A549 (cell line): ENCODE measurements around the gene CCDC187. TPM values are rescaled to one million over a fixed set of nuclear protein-coding genes. Genes with fewer than 3 reads are reported as not detected.
A peak's percentile ranks its signal among the peaks of the same experiment; 100 is the strongest.

Experiments used
- ATAC-seq, 2 experiments: fragments of 200-7000 bp in 1 of 2; fragments of >200 bp in 1 of 2; cut with Nextera tagmentation in 1 of 2; cut with Tn5 transposase in 1 of 2; 3 replicates each; pipeline versions ENCODE4 v1.8.0 to v1.9.1; 2018 to 2020; ENCODE audit warnings: mild to moderate bottlenecking in 1 of 2, moderate library complexity in 1 of 2
- CTCF ChIA-PET: fragments of 300-600 bp; sonication (Branson Sonifier 250); formaldehyde crosslinking; extraction: SDS; loops from one replicate; lab custom pipeline; 2021; ENCODE audit warnings: antibody characterized with exemption, inconsistent platforms; lab: Yijun Ruan, JAX
- POLR2A ChIA-PET: fragments of 350-600 bp; formaldehyde crosslinking; extraction: SDS; loops from one replicate; lab custom pipeline; 2021; ENCODE audit warnings: antibody characterized with exemption, inconsistent platforms; lab: Yijun Ruan, JAX
- DNase-seq, 2 experiments: peaks; one replicate each; pipeline versions ENCODE4 v3.0.0 to v3.0.0-alpha.2; 2011 to 2016; ENCODE audit warnings: low read depth in 1 of 2, low spot score in 1 of 2
- FAIRE-seq: peaks from 2 replicates; lab custom pipeline; 2011; peaks lifted over from hg19 to GRCh38; lab: Jason Lieb, UNC
- H3K27ac ChIP-seq, 2 experiments: fragments of >200 bp; sonication (Bioruptor Twin); formaldehyde crosslinking; 3 replicates each; pipeline ENCODE4 v1.5.1; 2016 to 2017
- H3K4me1 ChIP-seq: fragments of >200 bp; sonication (Bioruptor Twin); formaldehyde crosslinking; 3 replicates; pipeline ENCODE4 v1.6.1; 2016
- H3K4me2 ChIP-seq: fragments of >200 bp; sonication (Bioruptor Twin); formaldehyde crosslinking; 3 replicates; pipeline ENCODE4 v1.6.1; 2016
- H3K4me3 ChIP-seq: fragments of >200 bp; sonication (Bioruptor Twin); formaldehyde crosslinking; 3 replicates; pipeline ENCODE4 v1.5.1; 2016
- H3K9me3 ChIP-seq: fragments of >200 bp; sonication (Bioruptor Twin); formaldehyde crosslinking; 3 replicates; pipeline ENCODE4 v1.6.1; 2016
- BHLHE40 ChIP-seq: IDR thresholded peaks from 2 replicates; pipeline ENCODE4 v1.6.1; 2012; ENCODE audit warnings: low read depth, low read length, inconsistent platforms
- CHD2 ChIP-seq: fragments of 150-350 bp; IDR thresholded peaks from 2 replicates; pipeline ENCODE4 v1.6.1; 2014; ENCODE audit warnings: low read length; ENCODE audit not compliant: partially characterized antibody
- EP300 ChIP-seq, 2 experiments: fragments of >200 bp; sonication (Bioruptor Twin); formaldehyde crosslinking; IDR thresholded peaks; 2 replicates in 1 of 2; 3 replicates in 1 of 2; pipeline ENCODE4 v1.6.1; 2016 to 2017
- FOXS1 ChIP-seq: fragments of 250-450 bp; sonication (Bioruptor Pico); IDR thresholded peaks from 2 replicates; pipeline ENCODE4 v1.5.0; 2020; ENCODE audit warnings: mild to moderate bottlenecking, moderate library complexity
- GATA3 ChIP-seq: IDR thresholded peaks from 2 replicates; pipeline ENCODE4 v1.6.1; 2012; ENCODE audit warnings: borderline replicate concordance
- HDAC2 ChIP-seq: fragments of 200-600 bp; sonication (generic); IDR thresholded peaks from 2 replicates; pipeline ENCODE4 v1.6.1; 2016
- HEYL ChIP-seq: fragments of 250-450 bp; sonication (Bioruptor Pico); IDR thresholded peaks from 2 replicates; pipeline ENCODE4 v1.8.0; 2021; ENCODE audit warnings: mild to moderate bottlenecking, moderate library complexity
- HOXA7 ChIP-seq: fragments of 250-450 bp; sonication (Bioruptor Pico); IDR thresholded peaks from 2 replicates; pipeline ENCODE4 v1.5.0; 2020; ENCODE audit warnings: mild to moderate bottlenecking, moderate library complexity
- HOXB13 ChIP-seq: fragments of 250-450 bp; sonication (Bioruptor Pico); IDR thresholded peaks from 2 replicates; pipeline ENCODE4 v1.5.0; 2020; ENCODE audit warnings: low read depth, mild to moderate bottlenecking, moderate library complexity
- JUN ChIP-seq, 2 experiments: fragments of >200 bp; sonication (Bioruptor Twin); formaldehyde crosslinking; IDR thresholded peaks; 2 replicates in 1 of 2; 3 replicates in 1 of 2; pipeline ENCODE4 v1.6.1; 2016 to 2017
- KDM1A ChIP-seq: fragments of 200-600 bp; sonication (generic); IDR thresholded peaks from 2 replicates; pipeline ENCODE4 v1.6.1; 2016; ENCODE audit warnings: low read depth, mild to moderate bottlenecking
- KDM5A ChIP-seq: fragments of 200-600 bp; sonication (generic); IDR thresholded peaks from 2 replicates; pipeline ENCODE4 v1.6.1; 2016; ENCODE audit warnings: antibody characterized with exemption, mild to moderate bottlenecking
- MAX ChIP-seq: IDR thresholded peaks from 2 replicates; pipeline ENCODE4 v1.6.1; 2012
- MYC ChIP-seq: IDR thresholded peaks from 2 replicates; pipeline ENCODE4 v1.6.1; 2012; ENCODE audit warnings: mild to moderate bottlenecking, inconsistent platforms, low read length, improper control_type of control experiment, borderline replicate concordance
- NFE2L2 ChIP-seq: fragments of 150-350 bp; conservative IDR thresholded peaks from 2 replicates; pipeline ENCODE4 v1.6.1; 2014; ENCODE audit warnings: low read length
- NPAS2 ChIP-seq: fragments of 250-450 bp; sonication (Bioruptor Pico); IDR thresholded peaks from 2 replicates; pipeline ENCODE4 v1.8.0; 2022; ENCODE audit warnings: mild to moderate bottlenecking, moderate library complexity, borderline replicate concordance
- POLR2A ChIP-seq: IDR thresholded peaks from 2 replicates; pipeline ENCODE4 v1.6.1; 2012; ENCODE audit warnings: mild to moderate bottlenecking, low read length
- RAD21 ChIP-seq, 2 experiments: fragments of >200 bp in 1 of 2; sonication (Bioruptor Twin) in 1 of 2; formaldehyde crosslinking in 1 of 2; IDR thresholded peaks in 1 of 2; conservative IDR thresholded peaks in 1 of 2; 2 replicates in 1 of 2; 3 replicates in 1 of 2; pipeline ENCODE4 v1.6.1; 2012 to 2018; ENCODE audit warnings: inconsistent platforms in 1 of 2
- RARB ChIP-seq: fragments of 250-450 bp; sonication (Bioruptor Pico); IDR thresholded peaks from 2 replicates; pipeline ENCODE4 v1.8.0; 2021; ENCODE audit warnings: mild to moderate bottlenecking, moderate library complexity
- RCOR1 ChIP-seq: fragments of 150-350 bp; IDR thresholded peaks from 2 replicates; pipeline ENCODE4 v1.6.1; 2014; ENCODE audit warnings: antibody characterized with exemption, low read length, low read depth
- REST ChIP-seq: fragments of 200-600 bp; sonication (generic); IDR thresholded peaks from 2 replicates; pipeline ENCODE4 v1.6.1; 2016; ENCODE audit warnings: antibody characterized with exemption, mild to moderate bottlenecking, moderate library complexity
- SMC3 ChIP-seq: fragments of >200 bp; sonication (Bioruptor Twin); formaldehyde crosslinking; IDR thresholded peaks from 3 replicates; pipeline ENCODE4 v1.6.1; 2018; ENCODE audit warnings: inconsistent platforms
- SREBF2 ChIP-seq: fragments of 450-650 bp; IDR thresholded peaks from 2 replicates; pipeline ENCODE4 v1.6.1; 2014; ENCODE audit warnings: mild to moderate bottlenecking, moderate library complexity
- TP53 ChIP-seq: fragments of 250-450 bp; sonication (Bioruptor Pico); IDR thresholded peaks from 2 replicates; pipeline ENCODE4 v1.5.0; 2021; ENCODE audit warnings: mild to moderate bottlenecking, moderate library complexity
- ZFP36 ChIP-seq: fragments of 450-650 bp; IDR thresholded peaks from 2 replicates; pipeline ENCODE4 v1.6.1; 2014; ENCODE audit warnings: borderline replicate concordance; ENCODE audit not compliant: partially characterized antibody
- WGBS: methylation state at CpG from one replicate; pipeline ENCODE4 v1.1.6; 2017; ENCODE audit errors: missing lambda C conversion rate; 5-methylcytosine and 5-hydroxymethylcytosine counted together
- polyA plus RNA-seq, 4 experiments: library from polyadenylated mRNA; depleted of rRNA in 3 of 4; stranded (reverse); fragments of >200 nt; fragmentation: RNase III in 1 of 4; extraction: RNeasy Plus Mini Kit Qiagen cat#74134 plus additional on column Dnase treatment in 1 of 4; gene quantifications; 2 replicates in 3 of 4; 3 replicates in 1 of 4; pipeline ENCODE4 v1.2.3, GENCODE V29; 2011 to 2017
- TF ChIP-seq, protein P1 (sequence below): fragments of >200 bp; sonication (Bioruptor Twin); formaldehyde crosslinking; IDR thresholded peaks from 3 replicates; pipeline ENCODE4 v1.6.1; 2016
- TF ChIP-seq, protein P2 (sequence below): IDR thresholded peaks from 2 replicates; pipeline ENCODE4 v1.6.1; 2012; ENCODE audit warnings: low read depth, borderline replicate concordance

Gene CCDC187
- polyA plus RNA-seq, 2 of the 4 experiments (the other 2 are of a cell fraction): under 0.01 TPM; not detected in 1

- 83% methylated on average over 26 of the region's 26 CpGs for WGBS
- no peak for TF ChIP-seq SREBF2
- FAIRE-seq: no peak
Observed at GRCh38 chr9:136246849-136247550, 56.9 kb downstream of the CCDC187 start.

DNA sequence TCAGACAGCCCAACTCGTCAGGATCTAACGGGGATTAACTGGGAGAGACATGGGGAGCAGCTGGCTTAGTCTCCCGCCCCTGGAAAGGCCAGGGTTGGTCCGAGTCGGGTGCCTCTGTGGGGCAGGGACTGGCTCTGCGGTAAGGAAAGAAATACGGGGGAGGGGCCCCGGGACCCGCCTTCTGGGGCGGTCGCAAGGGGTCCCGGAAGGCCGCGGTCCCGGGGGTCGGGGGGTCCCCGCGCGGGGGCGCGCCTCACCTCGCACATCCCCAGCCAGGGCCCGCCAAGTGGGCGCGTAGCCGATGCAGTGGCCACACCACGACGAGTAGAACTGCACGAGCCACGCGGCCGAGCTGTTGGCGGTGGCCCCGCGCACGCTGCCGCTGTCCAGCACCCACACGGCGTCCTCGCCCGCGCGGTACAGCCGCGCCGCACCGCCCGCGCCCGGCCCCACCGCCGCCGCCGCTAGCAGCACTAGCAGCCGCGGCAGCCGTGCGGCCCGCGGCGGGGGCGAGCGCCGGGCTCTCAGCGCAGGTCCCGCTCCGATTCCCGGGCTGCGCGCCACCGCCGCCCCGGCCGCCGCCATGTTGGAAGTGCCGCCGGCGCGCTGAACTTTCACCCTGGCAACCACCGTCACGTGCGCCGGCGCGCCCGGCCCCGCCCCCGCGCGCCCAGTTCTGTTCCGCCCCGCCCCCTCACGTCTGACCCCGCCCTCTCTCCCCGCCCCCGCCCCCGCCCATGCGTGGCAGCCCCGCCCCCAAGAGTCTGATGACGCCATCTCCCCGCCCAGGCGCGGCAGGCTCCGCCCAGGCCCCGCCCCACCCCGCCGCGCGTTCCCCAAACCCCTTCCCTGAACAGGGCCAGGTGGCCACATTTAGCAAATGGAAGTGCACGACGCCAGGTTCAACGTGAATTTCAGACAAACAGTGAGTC is 58.4 kb downstream of the CCDC187 start, which contains the start of gene QSOX2:
Gene QSOX2, minus strand, starts transcription at position 594 of the 932 bp plus-strand sequence. Its CDS starts 9 bp downstream, at position 585.
- Histone ChIP-seq H3K4me3 (peak within 1 kb of the TSS; percentile 83), H3K4me1 (peaks cover 17% of the 10 kb centered on the region), H3K27ac (peak within 1 kb of the TSS; percentile 80 to 97), H3K9me3 (no peaks in the 10 kb centered on the region), H3K4me2 (peak within 1 kb of the TSS; percentile 97)
- ChIA-PET POLR2A (interaction anchor here (0.8 kb wide), 1 partner anchor 22 kb away, joined by 3 read pairs; no protein-coding TSS in a partner anchor), CTCF (interaction anchor here (3.0 kb wide), 1 partner anchor 21 kb away, joined by 10 read pairs; no protein-coding TSS in a partner anchor)
- TF ChIP-seq TP53 (CRISPR knock-in tag) (no peak), POLR2A (peak; percentile 60), EP300 (IDR thresholded peaks at IDR 0.05) (no peak), KDM1A (no peak), HOXA7 (CRISPR knock-in tag) (no peak), SREBF2 (no peak), HDAC2 (no peak), HOXB13 (CRISPR knock-in tag) (no peak), SMC3 (no peak), FOXS1 (CRISPR knock-in tag) (no peak), RCOR1 (no peak), REST (peak; percentile 59), MAX (peak; percentile 74), RARB (CRISPR knock-in tag) (no peak), CHD2 (no peak), RAD21 (conservative IDR thresholded peaks at IDR 0.05 in 1 of 2, IDR thresholded peaks at IDR 0.05 in 1 of 2) (no peak), HEYL (CRISPR knock-in tag) (no peak), MYC (peak; percentile 74; the same call in 1 of the 2 replicates), KDM5A (no peak), ZFP36 (no peak), BHLHE40 (peak; percentile 72), JUN (IDR thresholded peaks at IDR 0.05) (peak; percentile 49 to 93; a peak in 4 of 5 replicates), NFE2L2 (no peak), GATA3 (no peak), NPAS2 (CRISPR knock-in tag) (no peak)
- TF ChIP-seq, protein P1, sequence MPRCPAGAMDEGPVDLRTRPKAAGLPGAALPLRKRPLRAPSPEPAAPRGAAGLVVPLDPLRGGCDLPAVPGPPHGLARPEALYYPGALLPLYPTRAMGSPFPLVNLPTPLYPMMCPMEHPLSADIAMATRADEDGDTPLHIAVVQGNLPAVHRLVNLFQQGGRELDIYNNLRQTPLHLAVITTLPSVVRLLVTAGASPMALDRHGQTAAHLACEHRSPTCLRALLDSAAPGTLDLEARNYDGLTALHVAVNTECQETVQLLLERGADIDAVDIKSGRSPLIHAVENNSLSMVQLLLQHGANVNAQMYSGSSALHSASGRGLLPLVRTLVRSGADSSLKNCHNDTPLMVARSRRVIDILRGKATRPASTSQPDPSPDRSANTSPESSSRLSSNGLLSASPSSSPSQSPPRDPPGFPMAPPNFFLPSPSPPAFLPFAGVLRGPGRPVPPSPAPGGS: peak; percentile 91
- TF ChIP-seq, protein P2, sequence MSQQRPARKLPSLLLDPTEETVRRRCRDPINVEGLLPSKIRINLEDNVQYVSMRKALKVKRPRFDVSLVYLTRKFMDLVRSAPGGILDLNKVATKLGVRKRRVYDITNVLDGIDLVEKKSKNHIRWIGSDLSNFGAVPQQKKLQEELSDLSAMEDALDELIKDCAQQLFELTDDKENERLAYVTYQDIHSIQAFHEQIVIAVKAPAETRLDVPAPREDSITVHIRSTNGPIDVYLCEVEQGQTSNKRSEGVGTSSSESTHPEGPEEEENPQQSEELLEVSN: 0 out of 2 replicates have a peak, but pooled peaks have one; percentile 28
- DNase-seq (peak; percentile 70 to 87), ATAC-seq (peak; percentile 66 to 70), FAIRE-seq (no peak)
- 0% methylated on average over 12 of the region's 112 CpGs for WGBS

More at GRCh38 chr9:136246849-136247550, 56.9 kb downstream of the CCDC187 start:
- ATAC-seq (no peak), DNase-seq (no peak)
- H3K4me2 ChIP-seq: no peak overlapping the region
- H3K27ac ChIP-seq: no peak overlapping the region
- H3K4me1 ChIP-seq: peaks cover 17% of the 10 kb centered on the region
- no peaks in the 10 kb centered on the region for H3K9me3 ChIP-seq
- CTCF ChIA-PET: interaction anchor here (0.8 to 2.0 kb wide), 4 partner anchors 20 to 157 kb away, joined by 3 to 9 read pairs (median 5); no protein-coding TSS in a partner anchor
- POLR2A ChIA-PET: no interaction called here
- no peak overlapping the region for H3K4me3 ChIP-seq
